Ureter (tissue), 1 donor: ENCODE results near the gene SPTBN4. TPM values are rescaled to one million over a fixed set of nuclear protein-coding genes. Genes with fewer than 3 reads are reported as not detected.
A peak's percentile ranks its signal among the peaks of the same experiment; 100 is the strongest.

Source experiments
- DNase-seq: peaks from one replicate; pipeline ENCODE4 v3.0.0-alpha.2; 2020; ENCODE audit warnings: low spot score
- total RNA-seq: library from RNA; stranded (reverse); gene quantifications from one replicate; pipeline ENCODE4 v1.2.4, GENCODE V29; 2023
- donor health status: DM: yes; HTN: yes; CAD: no.

The SPTBN4 gene
- total RNA-seq, 1 donor from 2014 or later = 2.6 TPM

DNA sequence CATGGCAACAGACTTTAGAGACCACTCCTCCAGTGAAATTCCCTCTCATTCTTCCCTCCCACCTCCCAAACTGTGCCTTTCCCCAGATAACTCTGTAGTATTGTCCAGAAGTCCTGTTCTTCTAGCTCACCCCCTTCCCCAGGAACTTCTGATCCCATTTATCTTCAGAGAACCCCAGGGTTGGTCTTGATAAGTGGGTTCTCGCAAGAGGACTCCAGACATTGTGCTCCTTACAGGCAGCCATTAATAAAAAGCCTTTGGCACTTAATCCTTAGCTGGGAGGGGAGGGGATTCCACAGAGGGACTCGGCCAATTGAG is 136.2 kb downstream of the SPTBN4 start:
- no peak for DNase-seq

DNA sequence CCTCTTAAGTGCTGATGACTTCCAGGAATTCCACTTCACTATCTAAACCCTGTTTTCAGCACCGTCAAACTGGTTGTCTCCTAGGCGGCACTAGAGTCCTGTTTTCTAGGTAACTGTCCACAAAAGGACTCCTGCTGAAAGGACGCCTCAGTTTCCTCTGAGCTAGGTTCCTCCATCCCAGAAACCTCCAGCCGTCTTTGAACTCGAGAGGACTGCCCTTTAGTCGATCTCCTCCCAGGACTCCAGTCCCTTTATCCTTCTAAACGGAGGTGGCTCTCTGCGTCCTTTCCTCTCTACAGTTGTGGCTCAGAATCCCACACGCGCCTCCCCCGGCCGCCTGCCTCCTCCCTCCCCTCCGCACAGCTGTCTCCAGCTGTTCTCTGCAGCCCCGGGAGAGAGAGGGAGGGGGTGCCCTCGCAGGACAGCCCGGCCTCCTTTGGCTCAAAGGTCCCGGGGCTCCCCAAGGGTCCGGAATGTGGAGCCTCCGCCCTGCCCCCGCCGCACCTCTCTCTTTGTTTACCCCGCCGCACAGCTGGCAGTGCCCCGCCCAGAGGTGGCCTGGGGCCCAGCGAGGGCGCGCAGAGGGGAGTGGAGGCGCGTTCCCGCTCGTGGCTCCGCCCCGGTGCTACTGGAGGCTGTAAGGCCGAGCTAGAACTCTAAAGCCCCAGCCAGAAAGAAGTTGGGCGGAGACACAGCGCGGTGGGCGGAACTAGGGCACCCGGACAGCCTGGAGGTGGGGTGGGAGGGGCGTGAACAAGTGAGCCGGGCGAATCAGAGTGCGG is 136.8 kb downstream of the SPTBN4 start:
- DNase-seq = peak; percentile 98

- no peak for DNase-seq
Observed at GRCh38 chr19:40604171-40604646, 137.4 kb downstream of the SPTBN4 start.

GRCh38 chr19:40604647-40605215 is 137.9 kb downstream of the SPTBN4 start:
- DNase-seq = peak; percentile 65

- DNase-seq = peak; percentile 81
Observed at GRCh38 chr19:40605216-40605971, 138.6 kb downstream of the SPTBN4 start.

- DNase-seq = no peak
Observed at GRCh38 chr19:40607311-40608239, 140.8 kb downstream of the SPTBN4 start.

- no peak for DNase-seq
Observed at GRCh38 chr19:40608240-40608621, 141.4 kb downstream of the SPTBN4 start.

DNA sequence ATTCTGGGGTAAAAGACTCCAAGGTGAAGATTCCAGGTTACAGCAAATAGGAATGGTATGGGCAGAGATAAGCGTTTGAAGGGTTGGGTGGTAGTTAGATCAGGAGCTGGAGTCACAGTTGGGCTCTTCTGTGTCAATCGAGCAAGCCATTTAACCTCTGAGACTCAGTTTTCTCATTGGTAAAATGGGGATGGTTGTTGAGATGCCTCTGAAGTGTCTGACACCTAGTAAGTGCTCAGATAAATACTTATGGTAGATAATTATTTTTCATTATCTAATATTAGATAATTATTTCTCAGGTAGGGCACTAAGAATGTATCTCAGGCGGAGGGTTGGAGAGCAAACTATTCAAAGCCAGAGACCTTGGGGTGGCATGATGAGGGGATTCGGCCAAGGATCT is 142.2 kb downstream of the SPTBN4 start:
- no peak for DNase-seq

DNA sequence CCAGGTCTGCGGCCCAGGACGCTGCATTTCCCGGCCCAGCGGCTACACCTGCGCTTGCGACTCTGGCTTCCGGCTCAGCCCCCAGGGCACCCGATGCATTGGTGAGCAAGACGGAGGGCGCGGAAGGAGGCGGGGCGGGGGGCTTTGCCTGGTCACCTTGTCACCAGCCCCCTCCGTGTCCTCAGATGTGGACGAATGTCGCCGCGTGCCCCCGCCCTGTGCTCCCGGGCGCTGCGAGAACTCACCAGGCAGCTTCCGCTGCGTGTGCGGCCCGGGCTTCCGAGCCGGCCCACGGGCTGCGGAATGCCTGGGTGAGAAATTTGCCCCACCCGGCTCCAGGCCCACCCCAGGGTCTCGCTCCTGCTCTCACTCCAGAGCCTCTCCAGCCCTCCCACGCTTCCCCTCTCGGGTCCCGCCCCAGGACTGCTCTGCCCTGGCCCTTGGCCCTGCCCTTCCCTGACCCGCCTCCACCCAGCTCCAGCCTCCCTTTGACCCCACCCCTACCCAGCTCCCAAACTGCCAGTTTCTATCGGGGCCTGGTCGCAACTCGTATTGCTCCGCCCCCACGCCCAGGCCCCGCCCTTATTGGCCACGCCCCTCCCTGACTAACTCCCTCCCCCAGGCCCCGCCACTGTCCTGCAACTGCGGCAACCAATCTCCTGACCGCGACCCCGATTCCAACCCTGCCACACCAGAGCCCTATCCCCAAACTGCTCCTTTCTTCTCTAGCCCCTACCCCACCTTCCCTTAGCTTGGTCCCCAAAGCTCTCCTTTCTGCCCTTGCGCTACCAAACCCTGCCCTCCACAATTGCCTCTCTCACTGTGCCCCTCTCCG is 143.0 kb downstream of the SPTBN4 start:
- DNase-seq = peak; percentile 96

- no peak for DNase-seq
Observed at GRCh38 chr19:40610396-40611064, 143.7 kb downstream of the SPTBN4 start.

- peak; percentile 78 for DNase-seq
Observed at GRCh38 chr19:40611096-40611495, 144.3 kb downstream of the SPTBN4 start.

- no peak for DNase-seq
Observed at GRCh38 chr19:40611900-40612698, 145.3 kb downstream of the SPTBN4 start.

GRCh38 chr19:40612831-40613689 is 146.3 kb downstream of the SPTBN4 start:
- no peak for DNase-seq

DNA sequence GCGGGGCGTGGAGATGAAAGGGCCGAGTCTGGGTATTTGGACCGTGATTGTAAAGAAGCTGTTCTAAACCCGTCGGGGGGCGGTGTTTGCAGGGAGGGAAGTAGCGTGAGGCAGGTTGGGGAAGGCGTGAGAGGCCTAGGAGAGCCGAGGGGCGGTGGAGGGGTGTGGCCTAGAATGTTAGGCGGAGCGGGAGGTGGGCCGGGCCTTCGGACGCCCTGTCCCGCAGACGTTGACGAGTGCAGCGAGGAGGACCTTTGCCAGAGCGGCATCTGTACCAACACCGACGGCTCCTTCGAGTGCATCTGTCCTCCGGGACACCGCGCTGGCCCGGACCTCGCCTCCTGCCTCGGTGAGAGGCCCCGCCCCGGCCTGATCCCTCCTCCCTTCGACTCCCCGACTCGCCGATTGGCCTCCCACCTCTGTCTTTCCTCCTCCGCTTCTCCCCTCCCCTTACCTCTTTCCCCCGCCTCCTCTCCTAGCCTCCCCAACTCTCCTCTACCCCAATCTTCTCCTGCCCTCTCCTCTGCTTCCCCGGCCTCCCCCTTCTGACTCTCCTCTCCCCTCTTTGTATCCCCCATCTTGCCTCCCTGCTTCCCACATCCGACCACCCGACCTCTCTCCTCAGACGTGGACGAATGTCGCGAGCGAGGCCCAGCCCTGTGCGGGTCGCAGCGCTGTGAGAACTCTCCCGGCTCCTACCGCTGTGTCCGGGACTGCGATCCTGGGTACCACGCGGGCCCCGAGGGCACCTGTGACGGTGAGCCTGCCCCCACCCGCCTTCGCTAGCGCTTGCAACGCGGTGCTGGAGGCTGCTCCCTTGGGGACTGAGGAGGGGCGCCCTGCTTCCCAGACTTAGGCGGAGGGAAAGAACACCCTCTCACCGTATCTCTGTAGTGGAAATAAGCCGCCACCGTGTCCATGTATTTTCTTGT is 147.2 kb downstream of the SPTBN4 start:
- peak; percentile 85 for DNase-seq

- peak; percentile 88 for DNase-seq
Observed at GRCh38 chr19:40614622-40615411, 148.0 kb downstream of the SPTBN4 start.

DNA sequence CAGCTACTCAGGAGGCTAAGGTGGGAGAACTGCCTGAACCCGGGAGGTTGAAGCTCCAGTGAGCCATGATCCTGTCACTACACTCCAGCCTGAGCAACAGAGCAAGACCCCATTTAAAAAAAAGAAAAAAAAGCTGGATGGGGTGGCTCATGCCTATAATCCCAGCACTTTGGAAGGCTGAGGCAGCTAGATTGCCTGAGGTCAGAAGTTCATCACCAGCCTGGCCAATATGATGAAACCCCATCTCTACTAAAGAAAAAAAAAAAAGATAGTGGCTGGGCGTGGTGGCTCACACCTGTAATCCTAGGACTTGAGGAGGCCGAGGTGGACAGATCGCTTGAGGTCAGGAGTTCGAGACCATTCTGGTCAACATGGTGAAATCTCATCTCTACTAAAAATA is 149.4 kb downstream of the SPTBN4 start:
- DNase-seq = no peak
